H1 (cell line): ENCODE measurements around the gene GNG4. TPM values are rescaled to one million over a fixed set of nuclear protein-coding genes. Genes with fewer than 3 reads are reported as not detected.

ENCODE experiments used
- CTCF ChIA-PET: fragments of 300-600 bp; sonication (Branson Sonifier 250); formaldehyde crosslinking; loops from one replicate; lab custom pipeline; 2021; ENCODE audit not compliant: partially characterized antibody; lab: Charles Lee
- POLR2A ChIA-PET: fragments of 300-600 bp; sonication (Branson Sonifier 250); formaldehyde crosslinking; loops from one replicate; lab custom pipeline; 2021; ENCODE audit warnings: inconsistent platforms; ENCODE audit not compliant: partially characterized antibody; lab: Charles Lee
- DNase-seq, 2 experiments: peaks; one replicate each; pipeline versions ENCODE4 v3.0.0 to v3.0.0-alpha.2; 2010 to 2022; ENCODE audit warnings: low spot score in 2 of 2, low read depth in 1 of 2, mixed read lengths in 1 of 2
- FAIRE-seq: peaks from 2 replicates; lab custom pipeline; 2011; peaks lifted over from hg19 to GRCh38; lab: Jason Lieb, UNC
- H2AFZ ChIP-seq: 2 replicates; pipeline ENCODE4 v1.8.1; 2012; ENCODE audit warnings: low read length, inconsistent platforms
- H2AK5ac ChIP-seq: 2 replicates; pipeline ENCODE4 v1.6.1; 2013; ENCODE audit warnings: low read depth, low read length
- H2BK120ac ChIP-seq: replicated peaks from 2 replicates; pipeline ENCODE3; 2013; ENCODE audit warnings: low read depth, low read length, inconsistent platforms
- H2BK12ac ChIP-seq: 2 replicates; pipeline ENCODE4 v1.6.1; 2013; ENCODE audit warnings: low read depth, low read length
- H2BK15ac ChIP-seq: 2 replicates; pipeline ENCODE4 v1.6.1; 2013; ENCODE audit warnings: low read length
- H2BK20ac ChIP-seq: 2 replicates; pipeline ENCODE4 v1.6.1; 2013; ENCODE audit warnings: low read length
- H2BK5ac ChIP-seq: 2 replicates; pipeline ENCODE4 v1.6.1; 2013; ENCODE audit warnings: low read depth, low read length
- H3K14ac ChIP-seq: 2 replicates; pipeline ENCODE4 v1.6.1; 2013; ENCODE audit warnings: inconsistent platforms; ENCODE audit not compliant: insufficient read length
- H3K18ac ChIP-seq: 2 replicates; pipeline ENCODE4 v1.6.1; 2013; ENCODE audit warnings: low read length; ENCODE audit errors: extremely low read depth
- H3K23ac ChIP-seq: 2 replicates; pipeline ENCODE4 v1.6.1; 2013; ENCODE audit warnings: inconsistent platforms; ENCODE audit not compliant: insufficient read length
- H3K23me2 ChIP-seq: 2 replicates; pipeline ENCODE4 v1.6.1; 2013; ENCODE audit warnings: low read depth, low read length
- H3K27ac ChIP-seq: 2 replicates; pipeline ENCODE4 v1.6.1; 2011; ENCODE audit warnings: low read depth, low read length, inconsistent platforms
- H3K27me3 ChIP-seq, 4 experiments: replicated peaks in 1 of 4; 1 replicate in 1 of 4; 2 replicates in 3 of 4; pipeline versions ENCODE4 v1.6.1 to v1.8.1; 2011 to 2013; ENCODE audit warnings: low read length in 3 of 4, mild to moderate bottlenecking in 3 of 4, inconsistent platforms in 2 of 4, mixed read lengths in 2 of 4, moderate library complexity in 1 of 4; ENCODE audit not compliant: control insufficient read depth in 3 of 4, insufficient read depth in 3 of 4; ENCODE audit errors: extremely low read depth in 1 of 4
- H3K36me3 ChIP-seq, 4 experiments: 2 replicates each; pipeline versions ENCODE4 v1.6.1 to v1.8.1; 2011 to 2013; ENCODE audit warnings: mild to moderate bottlenecking in 4 of 4, low read length in 3 of 4, moderate library complexity in 2 of 4, control low read depth in 1 of 4, inconsistent platforms in 1 of 4; ENCODE audit not compliant: insufficient read depth in 4 of 4, control insufficient read depth in 2 of 4
- H3K4ac ChIP-seq: replicated peaks from 2 replicates; pipeline ENCODE3; 2013; ENCODE audit warnings: low read length, low read depth, mixed read lengths, inconsistent platforms; ENCODE audit not compliant: insufficient read length
- H3K4me1 ChIP-seq, 4 experiments: replicated peaks in 1 of 4; 1 replicate in 1 of 4; 2 replicates in 3 of 4; pipeline versions ENCODE4 v1.6.1 to v1.8.1; 2011 to 2013; ENCODE audit warnings: low read length in 3 of 4, inconsistent platforms in 2 of 4, mixed read lengths in 1 of 4; ENCODE audit not compliant: insufficient read depth in 4 of 4, control insufficient read depth in 3 of 4
- H3K4me2 ChIP-seq, 2 experiments: 2 replicates each; pipeline versions ENCODE4 v1.6.1 to v1.8.1; 2011 to 2013; ENCODE audit warnings: low read depth in 2 of 2, low read length in 2 of 2, control low read depth in 1 of 2, inconsistent platforms in 1 of 2, mild to moderate bottlenecking in 1 of 2; ENCODE audit not compliant: insufficient read depth in 1 of 2
- H3K4me3 ChIP-seq, 4 experiments: fragments of 200-600, 300-600 bp in 1 of 4; sonication (generic), shearing (Covaris generic), sonication (Bioruptor Twin) in 1 of 4; 2 replicates each; pipeline versions ENCODE4 v1.5.1 to v1.8.1; 2011 to 2016; ENCODE audit warnings: low read length in 4 of 4, low read depth in 3 of 4, control low read depth in 2 of 4, inconsistent platforms in 2 of 4, mild to moderate bottlenecking in 2 of 4, mixed read lengths in 1 of 4, moderate library complexity in 1 of 4; ENCODE audit not compliant: insufficient read depth in 2 of 4; ENCODE audit errors: extremely low read depth in 1 of 4
- H3K56ac ChIP-seq: replicated peaks from 2 replicates; pipeline ENCODE3; 2013; ENCODE audit warnings: low read depth, mild to moderate bottlenecking, mixed read lengths, low read length, inconsistent platforms; ENCODE audit not compliant: insufficient read length
- H3K79me1 ChIP-seq: 2 replicates; pipeline ENCODE4 v1.6.1; 2013; ENCODE audit warnings: low read depth, low read length, control low read depth
- H3K79me2 ChIP-seq, 2 experiments: 2 replicates each; pipeline versions ENCODE4 v1.6.1 to v1.8.1; 2012 to 2013; ENCODE audit warnings: low read length in 2 of 2, mild to moderate bottlenecking in 2 of 2, inconsistent platforms in 1 of 2; ENCODE audit not compliant: insufficient read depth in 2 of 2, control insufficient read depth in 1 of 2
- H3K9ac ChIP-seq, 4 experiments: replicated peaks in 1 of 4; 1 replicate in 1 of 4; 2 replicates in 3 of 4; pipeline versions ENCODE4 v1.6.1 to v1.8.1; 2011 to 2013; ENCODE audit warnings: low read depth in 3 of 4, low read length in 3 of 4, control low read depth in 2 of 4, mild to moderate bottlenecking in 2 of 4, moderate library complexity in 2 of 4, inconsistent platforms in 1 of 4; ENCODE audit errors: extremely low read depth in 1 of 4
- H3K9me3 ChIP-seq, 2 experiments: 2 replicates each; pipeline versions ENCODE4 v1.6.1 to v1.8.1; 2012 to 2013; ENCODE audit warnings: mild to moderate bottlenecking in 2 of 2, moderate library complexity in 2 of 2, control low read depth in 1 of 2, inconsistent platforms in 1 of 2, low read depth in 1 of 2, low read length in 1 of 2, mixed read lengths in 1 of 2; ENCODE audit not compliant: insufficient read depth in 2 of 2
- H4K20me1 ChIP-seq, 2 experiments: replicated peaks in 1 of 2; 2 replicates each; pipeline versions ENCODE3 to v1.8.1; 2011 to 2013; ENCODE audit warnings: inconsistent platforms in 2 of 2, low read length in 2 of 2, mild to moderate bottlenecking in 1 of 2; ENCODE audit not compliant: insufficient read depth in 2 of 2, control insufficient read depth in 1 of 2
- H4K5ac ChIP-seq: 2 replicates; pipeline ENCODE4 v1.6.1; 2013; ENCODE audit warnings: low read length, low read depth, mixed read lengths, inconsistent platforms; ENCODE audit not compliant: insufficient read length
- H4K8ac ChIP-seq: 2 replicates; pipeline ENCODE4 v1.8.0; 2013; ENCODE audit warnings: mild to moderate bottlenecking, moderate library complexity, low read length, inconsistent platforms; ENCODE audit not compliant: insufficient read depth; ENCODE audit errors: extremely low read depth
- H4K91ac ChIP-seq: replicated peaks from 2 replicates; pipeline ENCODE3; 2013; ENCODE audit warnings: low read length, mixed read lengths, inconsistent platforms; ENCODE audit not compliant: insufficient read length
- CTCF ChIP-seq, 3 experiments: IDR thresholded peaks; 1 replicate in 2 of 3; 2 replicates in 1 of 3; pipeline versions ENCODE4 v1.5.1 to v1.6.1; 2011; ENCODE audit warnings: low read length in 3 of 3, mild to moderate bottlenecking in 3 of 3, inconsistent platforms in 2 of 3, low read depth in 1 of 3, moderate library complexity in 1 of 3; ENCODE audit not compliant: insufficient read depth in 1 of 3; ENCODE audit errors: control extremely low read depth in 1 of 3
- MAX ChIP-seq: IDR thresholded peaks from 2 replicates; pipeline ENCODE4 v1.6.1; 2012; ENCODE audit warnings: inconsistent platforms
- WGBS, 2 experiments: shearing (Covaris generic) in 1 of 2; methylation state at CpG; one replicate each; pipeline versions ENCODE4 v1.1.6 to v1.1.7; 2013 to 2015; ENCODE audit warnings: low lambda C conversion rate in 2 of 2, mixed read lengths in 2 of 2, inconsistent platforms in 1 of 2, low coverage in 1 of 2, missing lambda C conversion rate in 1 of 2; ENCODE audit not compliant: insufficient replicate concordance in 2 of 2, insufficient coverage in 1 of 2, insufficient read length in 1 of 2; ENCODE audit errors: extremely low coverage in 1 of 2, missing lambda C conversion rate in 1 of 2; 5-methylcytosine and 5-hydroxymethylcytosine counted together
- polyA plus RNA-seq, 7 experiments: library from polyadenylated mRNA; depleted of rRNA in 3 of 7; stranded (reverse) in 5 of 7; unstranded in 2 of 7; fragments of >200 nt in 5 of 7; fragments of 200-250 nt in 2 of 7; gene quantifications; 1 replicate in 5 of 7; 2 replicates in 1 of 7; 4 replicates in 1 of 7; pipeline versions ENCODE4 v1.2.1 to v1.2.3, GENCODE V29; 2011 to 2013; ENCODE audit warnings: missing spikeins in 2 of 7, mixed read lengths in 2 of 7
- total RNA-seq: library from RNA; stranded (reverse); fragmentation: NEBNext Ultra II Directional; extraction: Animal tissue kit (Norgen Biotek cat#: 25700); gene quantifications from 2 replicates; pipeline ENCODE4 v1.2.1, GENCODE V29; 2021

Gene GNG4
- total and polyA plus RNA-seq, 2 of the 8 experiments (the other 6 are each of a cell fraction or from before 2014, with no cell fraction given): 95.5 to 96.8 TPM

GRCh38 chr1:235614442-235614954 lies 35.1 kb downstream of the GNG4 start:
- no peaks in the 10 kb centered on the region for H3K23me2 ChIP-seq
- peaks cover 0 to 3% (median 1%) of the 10 kb centered on the region in 4 experiments; a peak in 3 of 8 replicates for H3K36me3 ChIP-seq
- no peak overlapping the region for H2BK20ac ChIP-seq
- no peak overlapping the region; the same call in 1 of the 2 replicates for H2BK12ac ChIP-seq
- no peak overlapping the region for H2AK5ac ChIP-seq
- no peak overlapping the region for H3K14ac ChIP-seq
- H3K4me1 ChIP-seq: no peaks in the 10 kb centered on the region
- no peak overlapping the region for H3K4ac ChIP-seq
- no peaks in the 10 kb centered on the region for H3K9me3 ChIP-seq
- TF ChIP-seq MAX: 0 out of 2 replicates have a peak, but pooled peaks have one; percentile 10
- TF ChIP-seq CTCF (IDR thresholded peaks at IDR 0.05; ENCODE audit: control extremely low read depth in 1 of 3, insufficient read depth in 1 of 3, low read depth in 1 of 3, low read length in 3 of 3): no peak
- H2BK15ac ChIP-seq: no peak overlapping the region
- no peak for DNase-seq
- no peak overlapping the region for H3K18ac ChIP-seq
- no peak overlapping the region for H4K5ac ChIP-seq
- H3K27ac ChIP-seq: no peak overlapping the region
- no peak overlapping the region for H3K23ac ChIP-seq
- no peak overlapping the region for H2BK120ac ChIP-seq
- no peak overlapping the region; the same call in 1 of the 2 replicates for H4K8ac ChIP-seq
- H3K27me3 ChIP-seq: no peaks in the 10 kb centered on the region
- no peak overlapping the region for H3K56ac ChIP-seq
- H3K9ac ChIP-seq: no peak overlapping the region
- H3K4me3 ChIP-seq: no peak overlapping the region
- no peak overlapping the region for H2AFZ ChIP-seq
- no peak overlapping the region for H4K91ac ChIP-seq
- WGBS, 2 experiments: 88% methylated on average over 7 of the region's 7 CpGs; no CpG with 5 or more reads in 1 of the 2 experiments
- no peak overlapping the region for H3K4me2 ChIP-seq
- POLR2A ChIA-PET: no interaction called here
- no peaks in the 10 kb centered on the region for H4K20me1 ChIP-seq
- no peak overlapping the region for H2BK5ac ChIP-seq
- CTCF ChIA-PET: interaction anchor here (0.8 to 9.9 kb wide), 10 partner anchors 11 to 118 kb away, joined by 3 to 132 read pairs (median 4); partner anchors contain the start of gene B3GALNT2
- peaks cover 2% of the 10 kb centered on the region; the same call in 1 of the 2 replicates for H3K79me1 ChIP-seq
- peaks cover 0 to 8% of the 10 kb centered on the region in 2 experiments; a peak in 1 of 4 replicates for H3K79me2 ChIP-seq
- FAIRE-seq: no peak
